GM21529 (cell line): ENCODE data around the gene GNL2.
"Not testable (repeated sequence)": the region's sequence is repeated elsewhere in the genome, so short reads cannot be mapped to it uniquely, and the experiment has no call there.

Experiments
- ATAC-seq: cut with Tn5 transposase; IDR thresholded peaks from one replicate; pipeline ENCODE4 v1.9.1; 2021; ENCODE audit not compliant: unreplicated experiment

The GNL2 gene

DNA sequence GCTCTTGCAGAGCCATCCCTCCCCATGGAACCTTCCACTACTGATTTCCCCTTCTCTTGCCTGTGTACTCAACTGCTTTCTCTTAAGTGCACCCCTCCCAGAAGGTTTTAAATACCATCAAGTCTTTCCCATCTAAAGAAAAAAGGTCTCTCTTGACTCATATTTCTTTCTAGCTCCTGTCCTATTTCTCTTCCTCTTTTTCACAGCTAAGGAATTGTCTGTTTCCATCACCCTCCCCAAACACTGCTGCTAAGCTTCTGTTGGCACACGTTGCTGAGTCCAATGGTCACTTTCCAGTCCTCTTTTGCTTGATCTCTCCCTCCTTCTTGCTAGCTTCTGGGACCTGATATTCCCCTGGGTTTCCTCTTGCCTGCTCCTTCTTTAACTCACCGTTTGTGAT is 13.3 kb upstream of the GNL2 start:
- ATAC-seq = no peak

- ATAC-seq = no peak
Observed at GRCh38 chr1:37606481-37607263, 10.9 kb upstream of the GNL2 start.

GRCh38 chr1:37605806-37606474 is 10.2 kb upstream of the GNL2 start:
- ATAC-seq = no peak

- ATAC-seq = no peak
Observed at GRCh38 chr1:37605061-37605650, 9.4 kb upstream of the GNL2 start.

- ATAC-seq = no peak
Observed at GRCh38 chr1:37602750-37603694, 7.3 kb upstream of the GNL2 start.

DNA sequence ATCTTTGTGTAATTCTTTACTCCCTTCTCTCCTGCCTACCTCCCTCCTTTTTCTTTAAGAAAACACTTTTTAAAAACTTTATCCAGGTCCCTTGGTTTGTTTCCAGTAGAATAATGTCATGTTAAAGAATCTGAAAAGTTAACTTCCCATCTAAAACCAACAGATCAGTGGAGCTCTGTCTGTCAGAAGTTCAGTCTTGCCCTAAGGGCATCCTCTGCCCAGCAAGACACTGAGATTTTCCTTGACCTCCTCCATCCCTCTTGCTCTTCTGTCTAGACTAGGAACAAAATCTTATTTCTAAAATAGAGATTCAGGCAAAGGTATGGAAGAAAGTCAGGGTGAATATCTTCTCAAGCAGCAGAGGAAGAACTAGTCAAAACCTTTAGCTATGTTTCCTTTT is 5.7 kb upstream of the GNL2 start:
- no peak for ATAC-seq

DNA sequence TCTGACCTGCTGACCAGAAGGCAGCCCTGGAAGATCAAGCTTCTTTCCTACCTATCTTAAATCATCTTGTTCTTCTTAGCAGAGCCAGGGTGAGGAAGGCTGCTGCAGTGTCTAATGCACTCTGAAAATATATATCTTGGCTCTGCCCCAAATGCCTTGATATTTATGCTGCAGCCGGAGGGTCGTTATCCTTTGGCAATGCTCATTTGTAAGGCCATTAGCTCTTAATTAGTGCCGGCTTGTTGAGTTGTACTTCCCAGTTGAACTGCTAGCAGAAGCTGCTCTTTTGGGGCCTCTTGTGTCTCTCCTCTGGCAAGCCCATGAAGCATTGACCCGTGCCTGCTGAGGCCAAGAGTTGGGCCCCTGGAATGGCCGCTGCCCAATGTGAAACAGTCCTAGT is 4.2 kb upstream of the GNL2 start:
- no peak for ATAC-seq

GRCh38 chr1:37596182-37596667 is 488 bp upstream of the GNL2 start:
- peak; percentile 14 for ATAC-seq

DNA sequence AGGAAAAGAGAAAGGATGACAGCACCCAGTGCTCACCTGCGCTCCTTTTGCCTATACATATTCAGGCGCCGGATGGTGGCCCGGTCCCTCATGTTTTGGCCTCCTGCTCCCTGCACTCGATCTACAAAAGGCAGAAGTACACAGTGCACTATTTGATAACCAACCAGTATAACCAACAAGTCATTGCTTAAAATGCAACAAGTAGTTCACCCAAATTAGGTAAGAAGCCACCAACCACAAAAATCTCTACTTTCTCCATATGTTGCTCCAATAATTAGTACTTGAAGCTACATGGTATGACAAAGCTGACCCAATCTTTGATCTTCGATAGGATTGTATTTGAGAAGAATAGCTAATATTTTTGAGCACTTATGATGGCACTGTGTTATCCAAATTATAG is 2.0 kb downstream of the GNL2 start:
- ATAC-seq = no peak

GRCh38 chr1:37588939-37589338 is 6.8 kb downstream of the GNL2 start:
- ATAC-seq = no peak

- not testable (repeated sequence) for ATAC-seq
Observed at GRCh38 chr1:37584544-37584943, 11.2 kb downstream of the GNL2 start.

DNA sequence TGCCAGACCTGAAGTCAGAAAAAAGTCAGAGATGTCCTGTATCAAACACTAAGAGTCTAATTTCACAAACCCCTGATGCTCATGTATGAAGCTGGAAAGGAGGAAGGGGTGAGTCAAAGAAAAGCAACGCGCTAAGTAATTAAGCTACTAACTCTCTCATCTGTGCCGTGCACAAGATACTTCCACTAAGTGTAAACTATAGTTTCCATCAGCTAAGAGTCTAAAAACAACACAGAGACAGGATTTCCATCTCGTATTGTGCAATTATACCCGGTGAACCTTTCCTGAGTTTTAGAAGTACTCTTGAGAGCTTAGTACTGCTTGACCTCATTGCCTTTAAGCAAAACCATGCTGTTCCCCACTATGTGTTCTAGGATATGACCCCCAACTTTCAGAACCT is 20.0 kb downstream of the GNL2 start:
- no peak for ATAC-seq

DNA sequence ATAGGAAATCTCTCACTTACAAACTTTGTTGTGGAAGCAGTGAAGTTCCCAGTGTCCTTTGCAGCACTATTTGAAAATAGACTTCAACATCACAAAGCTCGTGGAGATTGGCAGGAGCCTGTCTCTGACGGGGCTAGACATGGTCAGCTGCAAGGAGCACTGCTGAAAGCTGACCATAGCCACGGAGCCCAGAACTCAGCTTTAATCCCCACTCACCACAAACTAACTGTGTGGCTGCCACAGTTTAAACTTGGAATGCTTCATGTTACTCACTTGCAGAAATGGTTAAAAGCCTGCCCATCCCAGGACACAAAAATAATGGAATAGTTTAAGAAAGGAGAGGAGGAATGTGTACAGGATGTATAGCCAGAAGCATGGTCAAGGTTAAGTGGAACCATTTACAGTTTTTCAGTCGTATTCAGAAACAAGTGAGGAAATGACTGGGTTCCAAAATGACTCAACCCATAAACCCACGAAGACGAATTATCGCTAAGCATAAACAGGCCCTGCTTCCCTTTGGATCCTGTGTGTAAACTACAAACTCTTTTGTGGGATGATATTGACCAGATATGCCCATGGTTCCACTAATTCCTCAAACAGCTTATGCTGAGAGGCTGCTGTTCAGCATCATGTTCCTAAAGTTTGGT is 20.8 kb downstream of the GNL2 start:
- no peak for ATAC-seq

DNA sequence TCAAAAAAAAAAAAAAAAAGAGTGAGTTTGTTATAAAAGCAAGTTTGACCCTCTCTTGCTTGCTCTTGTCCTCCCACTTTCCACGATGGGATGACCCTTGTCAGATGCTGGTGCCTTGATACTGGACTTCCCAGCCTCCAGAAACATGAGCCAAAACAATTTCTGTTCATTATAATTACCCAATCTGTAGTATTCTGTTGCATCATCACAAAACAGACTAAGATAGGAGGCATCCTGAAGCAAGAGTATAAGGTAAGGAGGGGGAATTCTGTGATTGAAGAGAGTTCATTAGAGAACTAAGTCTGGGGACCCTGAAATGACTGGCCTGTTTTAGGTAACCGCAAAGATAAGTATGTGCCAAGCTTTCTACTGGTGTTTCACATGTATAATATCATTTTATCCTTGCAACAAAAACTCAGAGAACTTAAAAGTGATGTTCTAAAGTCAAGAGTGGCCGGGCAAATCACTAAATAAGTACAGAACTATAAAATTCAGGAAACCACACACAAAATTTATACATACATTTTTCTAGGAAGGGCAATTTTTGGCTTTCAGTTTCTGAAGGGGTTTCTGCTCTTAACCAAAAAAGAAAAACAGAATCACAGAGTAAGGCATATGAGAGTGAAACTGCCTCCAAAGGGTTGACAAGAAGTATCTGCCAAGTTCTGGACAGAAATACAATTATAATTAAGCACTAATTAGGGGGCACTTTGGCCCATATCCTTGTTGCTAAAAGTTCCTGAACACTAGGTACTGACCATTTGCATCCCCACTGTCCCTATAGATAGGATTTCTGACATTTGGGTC is 25.0 kb downstream of the GNL2 start:
- ATAC-seq = no peak

DNA sequence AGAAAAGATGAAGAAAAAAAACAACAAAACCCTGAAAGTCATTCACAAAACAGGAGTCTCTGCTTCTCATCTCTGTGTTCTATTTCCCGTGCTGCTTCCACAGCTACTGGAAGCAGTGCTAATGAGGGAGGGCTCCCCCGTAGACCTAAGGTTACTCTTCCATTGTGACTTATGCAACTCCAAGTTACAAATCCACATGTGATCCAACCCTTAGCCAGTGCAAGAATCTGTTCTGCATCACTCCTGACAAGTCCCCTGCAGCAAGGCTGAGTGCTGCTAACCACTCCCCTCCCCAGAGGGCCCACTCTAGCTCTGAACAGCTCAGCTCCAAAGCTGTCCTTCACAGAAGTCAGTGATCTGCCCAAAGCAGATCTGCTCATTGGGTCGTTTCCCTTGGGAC is 28.7 kb downstream of the GNL2 start:
- no peak for ATAC-seq

- no peak for ATAC-seq
Observed at GRCh38 chr1:37564892-37565291, 30.8 kb downstream of the GNL2 start.

DNA sequence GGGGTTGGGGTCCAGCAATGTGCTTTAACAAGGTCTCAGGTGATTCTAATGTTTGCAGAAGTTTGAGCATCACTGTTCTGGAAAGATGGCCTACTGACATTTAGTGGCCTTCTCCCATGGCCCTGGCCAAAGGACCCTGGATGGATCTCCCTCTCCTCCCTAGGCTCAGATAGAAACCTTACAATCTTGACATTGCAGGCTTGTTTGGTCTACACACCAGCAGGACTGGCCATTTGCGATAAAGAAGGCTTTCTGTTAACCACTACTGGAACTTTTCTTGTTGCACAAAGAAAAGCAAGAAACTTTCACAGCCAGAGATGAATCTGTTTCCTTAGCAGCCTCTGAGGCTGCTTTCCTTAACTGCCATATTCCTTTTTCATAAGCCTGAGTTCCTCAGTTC is 32.8 kb downstream of the GNL2 start:
- no peak for ATAC-seq

GRCh38 chr1:37561133-37562132 is 34.3 kb downstream of the GNL2 start:
- no peak for ATAC-seq
